ENCODE data around the gene MGAT1. TPM values are rescaled to one million over a fixed set of nuclear protein-coding genes. Genes with fewer than 3 reads are reported as not detected.

The MGAT1 gene
- total RNA-seq, 1 experiment from 2014 or later = 93.6 TPM

- 0 out of 2 replicates have a peak, but pooled peaks have one; percentile 44 for TF ChIP-seq E2F1 (CRISPR knock-in tag; IDR thresholded peaks at IDR 0.05)
- no peak for TF ChIP-seq ZNF263 (CRISPR knock-in tag; IDR thresholded peaks at IDR 0.05; ENCODE audit: low read depth)
- TF ChIP-seq CREM (CRISPR knock-in tag; IDR thresholded peaks at IDR 0.05) = 0 out of 2 replicates have a peak, but pooled peaks have one; percentile 24
- peak; percentile 76; the same call in 1 of the 2 replicates for TF ChIP-seq ARID4B (CRISPR knock-in tag; IDR thresholded peaks at IDR 0.05; ENCODE audit: borderline replicate concordance)
- peak; percentile 91; the same call in 1 of the 2 replicates for TF ChIP-seq KAT7 (CRISPR knock-in tag; IDR thresholded peaks at IDR 0.05; ENCODE audit: borderline replicate concordance)
- 0 out of 2 replicates have a peak, but pooled peaks have one; percentile 58 for TF ChIP-seq STAT6 (CRISPR knock-in tag; conservative IDR thresholded peaks at IDR 0.05; ENCODE audit: low read depth)
- TF ChIP-seq FOXK1 (CRISPR knock-in tag; IDR thresholded peaks at IDR 0.05) = peak; percentile 76; the same call in 1 of the 2 replicates
- peak; percentile 74; the same call in 1 of the 2 replicates for TF ChIP-seq HMGXB4 (CRISPR knock-in tag; IDR thresholded peaks at IDR 0.05)
- no peak for TF ChIP-seq ZNF671 (CRISPR knock-in tag; IDR thresholded peaks at IDR 0.05)
Observed at GRCh38 chr5:180802325-180803180, at the start of gene MGAT1 (continued).

GRCh38 chr5:180850434-180851078, 48.0 kb upstream of the MGAT1 start:
- no peak overlapping the region for H3K27ac Mint-ChIP-seq
- peaks cover under 1% of the 10 kb centered on the region; the same call in 1 of the 2 replicates for H3K4me1 Mint-ChIP-seq
- peaks cover 85% of the 10 kb centered on the region for H3K9me3 Mint-ChIP-seq
- POLR2A ChIA-PET = no interaction called here
- peaks cover 100% of the 10 kb centered on the region for H3K36me3 Mint-ChIP-seq
- CTCF ChIA-PET = interaction anchor here (0.8 kb wide), 1 partner anchor 10 kb away, joined by 5 read pairs; no protein-coding TSS in a partner anchor
- H3K27me3 Mint-ChIP-seq (ENCODE audit: low read depth) = peaks cover 25% of the 10 kb centered on the region
- ATAC-seq = no peak
- no peak overlapping the region for H3K4me3 Mint-ChIP-seq
- DNase-seq (ENCODE audit: low spot score) = no peak
- no peak for TF ChIP-seq ZNF263 (CRISPR knock-in tag; IDR thresholded peaks at IDR 0.05; ENCODE audit: low read depth)
- TF ChIP-seq GABPB1 (CRISPR knock-in tag; IDR thresholded peaks at IDR 0.05) = no peak
- TF ChIP-seq ZNF532 (CRISPR knock-in tag; IDR thresholded peaks at IDR 0.05; ENCODE audit: borderline replicate concordance) = no peak
- TF ChIP-seq ZNF512 (CRISPR knock-in tag; IDR thresholded peaks at IDR 0.05; ENCODE audit: borderline replicate concordance) = no peak
- TF ChIP-seq MYBL2 (CRISPR knock-in tag; IDR thresholded peaks at IDR 0.05) = no peak
- TF ChIP-seq USF2 (CRISPR knock-in tag; IDR thresholded peaks at IDR 0.05) = no peak
